Mesendoderm (in vitro differentiated cells): ENCODE results near the gene OR51Q1.

Experiments used
- DNase-seq: peaks from one replicate; pipeline ENCODE4 v3.0.0; 2013
- H2AK5ac ChIP-seq: 2 replicates; pipeline ENCODE4 v1.6.1; 2013; ENCODE audit warnings: low read length, inconsistent platforms
- H2BK120ac ChIP-seq: 2 replicates; pipeline ENCODE4 v1.6.1; 2013; ENCODE audit warnings: low read depth, mild to moderate bottlenecking, low read length, moderate library complexity, mixed read lengths
- H2BK15ac ChIP-seq: replicated peaks from 2 replicates; pipeline ENCODE4 v1.6.1; 2013; ENCODE audit warnings: low read depth, mild to moderate bottlenecking, moderate library complexity
- H2BK5ac ChIP-seq: 2 replicates; pipeline ENCODE4 v1.6.1; 2013; ENCODE audit warnings: low read length, inconsistent platforms
- H3K18ac ChIP-seq: 2 replicates; pipeline ENCODE4 v1.6.1; 2013; ENCODE audit warnings: mild to moderate bottlenecking, low read length, mixed read lengths
- H3K23ac ChIP-seq: one replicate; pipeline ENCODE4 v1.6.1; 2013; ENCODE audit warnings: low read length
- H3K27ac ChIP-seq: 2 replicates; pipeline ENCODE4 v1.5.1; 2013; ENCODE audit warnings: low read depth, mild to moderate bottlenecking, inconsistent platforms, low read length, moderate library complexity
- H3K27me3 ChIP-seq: 2 replicates; pipeline ENCODE4 v1.6.1; 2013; ENCODE audit warnings: low read length, control low read depth, mild to moderate bottlenecking, inconsistent platforms; ENCODE audit not compliant: insufficient read depth, poor library complexity
- H3K36me3 ChIP-seq: 2 replicates; pipeline ENCODE4 v1.6.1; 2013; ENCODE audit warnings: low read length, inconsistent platforms; ENCODE audit not compliant: control insufficient read depth, insufficient read depth
- H3K4ac ChIP-seq: one replicate; pipeline ENCODE4 v1.6.1; 2013; ENCODE audit warnings: low read depth, mild to moderate bottlenecking, low read length, moderate library complexity
- H3K4me1 ChIP-seq: 2 replicates; pipeline ENCODE4 v1.6.1; 2013; ENCODE audit warnings: low read depth, low read length, inconsistent platforms; ENCODE audit not compliant: control insufficient read depth
- H3K4me2 ChIP-seq: 2 replicates; pipeline ENCODE4 v1.6.1; 2013; ENCODE audit warnings: low read length
- H3K4me3 ChIP-seq: 2 replicates; pipeline ENCODE4 v1.5.1; 2013; ENCODE audit warnings: mild to moderate bottlenecking, low read length
- H3K56ac ChIP-seq: one replicate; pipeline ENCODE4 v1.6.1; 2013; ENCODE audit warnings: low read length
- H3K79me1 ChIP-seq: 2 replicates; pipeline ENCODE4 v1.6.1; 2013; ENCODE audit warnings: low read length, inconsistent platforms
- H3K79me2 ChIP-seq: 2 replicates; pipeline ENCODE4 v1.6.1; 2013; ENCODE audit warnings: mild to moderate bottlenecking, low read length; ENCODE audit not compliant: control insufficient read depth, insufficient read depth
- H3K9ac ChIP-seq: 2 replicates; pipeline ENCODE4 v1.6.1; 2013; ENCODE audit warnings: low read length, inconsistent platforms
- H4K5ac ChIP-seq: one replicate; pipeline ENCODE4 v1.6.1; 2013; ENCODE audit warnings: low read length
- H4K8ac ChIP-seq: one replicate; pipeline ENCODE4 v1.6.1; 2013; ENCODE audit warnings: low read depth, mild to moderate bottlenecking, control low read depth, low read length, moderate library complexity
- WGBS: extraction: QIAGEN DNeasy Blood & Tissue Kit; methylation state at CpG from one replicate; pipeline ENCODE4 v1.1.7; 2013; ENCODE audit warnings: low lambda C conversion rate, missing lambda C conversion rate; ENCODE audit not compliant: insufficient coverage; ENCODE audit errors: extremely low coverage; 5-methylcytosine and 5-hydroxymethylcytosine counted together

OR51Q1 gene

DNA sequence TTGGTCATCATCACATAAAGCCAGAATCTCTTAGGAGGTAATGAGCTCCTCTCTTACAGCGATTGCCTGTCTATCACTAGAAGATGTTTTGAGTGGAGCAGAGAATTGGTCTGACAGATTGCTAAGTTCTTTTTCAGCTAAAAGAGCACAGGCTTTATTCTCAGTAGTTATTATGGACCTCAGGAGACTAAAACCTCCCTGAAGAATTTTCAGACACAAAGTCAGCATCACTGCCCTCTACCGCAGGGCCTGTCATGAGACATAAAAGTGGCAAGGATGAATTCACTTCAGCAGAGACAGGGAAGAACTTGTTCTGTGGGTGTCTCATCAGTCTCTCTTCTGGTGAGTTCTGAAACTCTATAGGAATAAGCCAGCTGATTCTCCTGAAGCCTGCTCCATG is 27.1 kb downstream of the OR51Q1 start, which contains the start of gene OR51I2:
TSS of gene OR51I2 (plus strand) at position 301 of the 400 bp plus-strand sequence. CDS start 4,166 bp downstream, outside the sequence.
- no peaks in the 10 kb centered on the region for H3K79me1 ChIP-seq
- no peak within 1 kb of the TSS for H3K4ac ChIP-seq
- no peak within 1 kb of the TSS for H2BK15ac ChIP-seq
- no peak within 1 kb of the TSS for H4K5ac ChIP-seq
- no CpG with 5 or more reads among the region's 2 CpGs for WGBS
- no peaks in the 10 kb centered on the region for H3K36me3 ChIP-seq
- no peak within 1 kb of the TSS for H3K9ac ChIP-seq
- no peaks in the 10 kb centered on the region for H3K79me2 ChIP-seq
- no peaks in the 10 kb centered on the region for H3K4me1 ChIP-seq
- H2BK5ac ChIP-seq: no peak within 1 kb of the TSS
- no peak within 1 kb of the TSS for H2AK5ac ChIP-seq
- no peak for DNase-seq
- H3K27ac ChIP-seq: no peak within 1 kb of the TSS
- H3K4me2 ChIP-seq: no peak within 1 kb of the TSS
- no peak within 1 kb of the TSS for H3K4me3 ChIP-seq
- H2BK120ac ChIP-seq: no peak within 1 kb of the TSS
- no peaks in the 10 kb centered on the region for H3K27me3 ChIP-seq
- H3K56ac ChIP-seq: no peak within 1 kb of the TSS
- H4K8ac ChIP-seq: no peak within 1 kb of the TSS
- no peak within 1 kb of the TSS for H3K23ac ChIP-seq
- no peak within 1 kb of the TSS for H3K18ac ChIP-seq

DNA sequence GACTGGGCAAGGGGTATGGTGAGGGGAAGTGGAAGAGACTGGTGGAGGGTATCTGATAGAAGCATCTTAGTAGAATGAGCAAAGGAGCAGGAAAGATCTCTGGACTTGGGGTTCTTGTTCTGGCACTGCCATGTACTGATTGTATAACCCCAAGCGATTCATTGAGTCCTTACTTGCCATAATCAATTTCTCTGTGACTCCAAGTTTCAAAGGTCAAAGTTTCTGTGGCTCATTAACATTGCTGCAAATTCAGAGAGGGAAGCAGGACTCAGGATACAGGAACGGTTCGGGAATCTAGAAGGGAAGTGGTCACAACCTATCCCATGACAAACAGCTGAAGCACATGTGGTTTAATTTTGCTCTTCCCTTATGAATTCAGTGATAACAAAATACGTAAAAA is 27.5 kb downstream of the OR51Q1 start:
- Histone ChIP-seq H3K27me3 (no peaks in the 10 kb centered on the region), H2AK5ac (no peak overlapping the region), H2BK120ac (no peak overlapping the region), H2BK5ac (no peak overlapping the region), H3K4me3 (no peak overlapping the region), H3K56ac (no peak overlapping the region), H3K18ac (no peak overlapping the region), H4K5ac (no peak overlapping the region), H3K4me1 (no peaks in the 10 kb centered on the region), H3K4me2 (no peak overlapping the region), H3K79me2 (no peaks in the 10 kb centered on the region), H3K27ac (no peak overlapping the region), H3K23ac (no peak overlapping the region), H3K4ac (no peak overlapping the region), H4K8ac (no peak overlapping the region), H3K79me1 (no peaks in the 10 kb centered on the region), H3K9ac (no peak overlapping the region), H2BK15ac (no peak overlapping the region), H3K36me3 (no peaks in the 10 kb centered on the region)
- no CpG with 5 or more reads among the region's 4 CpGs for WGBS
- DNase-seq: no peak

GRCh38 chr11:5460983-5461621 is 39.2 kb downstream of the OR51Q1 start:
- WGBS: no CpG with 5 or more reads among the region's 14 CpGs
- H2AK5ac ChIP-seq: no peak overlapping the region
- no peak overlapping the region for H2BK5ac ChIP-seq
- no peak overlapping the region for H3K56ac ChIP-seq
- no peak overlapping the region for H3K9ac ChIP-seq
- no peak overlapping the region for H3K4ac ChIP-seq
- H3K23ac ChIP-seq: no peak overlapping the region
- H3K4me2 ChIP-seq: no peak overlapping the region
- H2BK15ac ChIP-seq: no peak overlapping the region
- H3K4me3 ChIP-seq: no peak overlapping the region
- no peaks in the 10 kb centered on the region for H3K27me3 ChIP-seq
- no peak overlapping the region for H4K5ac ChIP-seq
- no peak for DNase-seq
- H2BK120ac ChIP-seq: no peak overlapping the region
- no peaks in the 10 kb centered on the region for H3K79me2 ChIP-seq
- no peak overlapping the region for H3K27ac ChIP-seq
- H4K8ac ChIP-seq: no peak overlapping the region
- no peaks in the 10 kb centered on the region for H3K79me1 ChIP-seq
- H3K36me3 ChIP-seq: no peaks in the 10 kb centered on the region
- H3K4me1 ChIP-seq: no peaks in the 10 kb centered on the region
- H3K18ac ChIP-seq: no peak overlapping the region

- Histone ChIP-seq H3K9ac (no peak overlapping the region), H3K4me2 (no peak overlapping the region), H3K23ac (no peak overlapping the region), H3K4ac (no peak overlapping the region), H3K79me2 (no peaks in the 10 kb centered on the region), H3K4me1 (no peaks in the 10 kb centered on the region), H2BK15ac (no peak overlapping the region), H4K8ac (no peak overlapping the region), H2BK5ac (no peak overlapping the region), H3K18ac (no peak overlapping the region), H3K36me3 (no peaks in the 10 kb centered on the region), H2AK5ac (no peak overlapping the region), H3K56ac (no peak overlapping the region), H4K5ac (no peak overlapping the region), H3K79me1 (no peaks in the 10 kb centered on the region), H2BK120ac (no peak overlapping the region), H3K27me3 (no peaks in the 10 kb centered on the region), H3K27ac (no peak overlapping the region), H3K4me3 (no peak overlapping the region)
- no peak for DNase-seq
- no CpG with 5 or more reads among the region's 2 CpGs for WGBS
Observed at GRCh38 chr11:5467527-5467926, 45.6 kb downstream of the OR51Q1 start.
